ENCODE measurements around the gene ABHD1.

GRCh38 chr2:27109083-27109482 is 14.5 kb upstream of the ABHD1 start:
- TF ChIP-seq CTCF (IDR thresholded peaks at IDR 0.05; ENCODE audit: insufficient read depth, low read length), result no peak
- no peak for TF ChIP-seq POLR2AphosphoS5 (IDR thresholded peaks at IDR 0.05; ENCODE audit: low read depth)
- TF ChIP-seq REST (IDR thresholded peaks at IDR 0.05; ENCODE audit: insufficient replicate concordance, low read depth), result no peak
- no peak for TF ChIP-seq SPI1 (IDR thresholded peaks at IDR 0.05; ENCODE audit: borderline replicate concordance, low read depth)
